Esophagus muscularis mucosa (tissue), 4 donors: ENCODE data around the gene MED13L. TPM values are rescaled to one million over a fixed set of nuclear protein-coding genes. Genes with fewer than 3 reads are reported as not detected.

ENCODE experiments used
- DNase-seq: peaks from one replicate; pipeline ENCODE4 v3.0.0-alpha.2; 2017; ENCODE audit errors: extremely low spot score
- H3K27ac ChIP-seq, 4 donors: fragments of 200-600 bp; sonication (generic); replicated peaks in 1 of 4; 1 replicate in 3 of 4; 2 replicates in 1 of 4; pipeline ENCODE4 v1.5.1; 2016 to 2019; ENCODE audit warnings: mild to moderate bottlenecking in 1 of 4
- H3K27me3 ChIP-seq, 4 donors: fragments of 200-600 bp; sonication (generic); one replicate each; pipeline versions ENCODE4 v1.5.1 to v1.6.0; 2016 to 2019
- H3K36me3 ChIP-seq, 4 donors: fragments of 200-600 bp; sonication (generic); one replicate each; pipeline ENCODE4 v1.5.1; 2016 to 2019
- H3K4me1 ChIP-seq, 4 donors: fragments of 200-600 bp; sonication (generic); one replicate each; pipeline ENCODE4 v1.5.1; 2016 to 2019
- H3K4me3 ChIP-seq, 4 donors: fragments of 200-600 bp; sonication (generic); 1 replicate in 2 of 4; 2 replicates in 2 of 4; pipeline ENCODE4 v1.5.1; 2016 to 2019; ENCODE audit warnings: mild to moderate bottlenecking in 4 of 4, moderate library complexity in 1 of 4
- H3K9me3 ChIP-seq, 4 donors: fragments of 200-600 bp; sonication (generic); 1 replicate in 3 of 4; 2 replicates in 1 of 4; pipeline ENCODE4 v1.5.1; 2016 to 2019
- CTCF ChIP-seq, 3 experiments: fragments of 200-600 bp in 2 of 3; fragments of 450-650 bp in 1 of 3; sonication (generic) in 2 of 3; IDR thresholded peaks; one replicate each; pipeline ENCODE4 v1.5.1; 2017 to 2019; ENCODE audit warnings: antibody characterized with exemption in 3 of 3, mild to moderate bottlenecking in 2 of 3, moderate library complexity in 1 of 3
- EP300 ChIP-seq: sonication (generic); formaldehyde crosslinking; IDR thresholded peaks from one replicate; pipeline ENCODE4 v1.6.1; 2017; ENCODE audit warnings: antibody characterized with exemption
- POLR2A ChIP-seq: fragments of 450-650 bp; IDR thresholded peaks from one replicate; pipeline ENCODE4 v1.6.1; 2017; ENCODE audit warnings: antibody characterized with exemption, moderate library complexity, mild to moderate bottlenecking, low read depth
- POLR2AphosphoS5 ChIP-seq, 2 donors: sonication (generic); formaldehyde crosslinking; IDR thresholded peaks; one replicate each; pipeline ENCODE4 v1.6.1; 2017; ENCODE audit warnings: antibody characterized with exemption in 2 of 2
- WGBS: methylation state at CpG from one replicate; pipeline ENCODE4 v1.1.5; 2018; 5-methylcytosine and 5-hydroxymethylcytosine counted together
- intact Hi-C: fragments of 100-400 bp; cut with DNase I; formaldehyde crosslinking; loops from one replicate; pipeline ENCODE4 v1.15.1; 2023
- total RNA-seq, 4 donors: library from RNA; depleted of rRNA; stranded (reverse); fragments of >200 nt; gene quantifications; one replicate each; pipeline versions ENCODE4 v1.1.0 to v1.2.1, GENCODE V29; 2016

The MED13L gene
- total RNA-seq, 4 donors from 2014 or later: 141 to 350 (median 175) TPM

- intact Hi-C loops: no loop called here
- TF ChIP-seq CTCF (IDR thresholded peaks at IDR 0.05) (no peak), EP300 (no peak), POLR2AphosphoS5 (IDR thresholded peaks at IDR 0.05) (no peak), POLR2A (no peak)
These were observed 258.1 kb downstream of the MED13L start for GRCh38 chr12:116019415-116019814.

GRCh38 chr12:116018282-116018681 is 259.2 kb downstream of the MED13L start:
- Histone ChIP-seq H3K4me1 (peaks cover 4 to 33% (median 19%) of the 10 kb centered on the region in 4 donors), H3K4me3 (no peak overlapping the region), H3K36me3 (peaks cover 5 to 35% (median 18%) of the 10 kb centered on the region in 4 donors), H3K27me3 (no peaks in the 10 kb centered on the region), H3K27ac (no peak overlapping the region), H3K9me3 (no peaks in the 10 kb centered on the region)
- no peak for TF ChIP-seq POLR2AphosphoS5 (IDR thresholded peaks at IDR 0.05)
- no peak for TF ChIP-seq EP300
- no peak for TF ChIP-seq CTCF (IDR thresholded peaks at IDR 0.05)
- no peak for TF ChIP-seq POLR2A
- intact Hi-C loops: no loop called here
- no peak for DNase-seq
- WGBS: 25% methylated on average over 2 of the region's 2 CpGs

More at GRCh38 chr12:116019415-116019814, 258.1 kb downstream of the MED13L start:
- no peak for DNase-seq
- Histone ChIP-seq H3K36me3 (peaks cover 5 to 26% (median 12%) of the 10 kb centered on the region in 4 donors), H3K27ac (no peak overlapping the region), H3K27me3 (no peaks in the 10 kb centered on the region), H3K9me3 (no peaks in the 10 kb centered on the region), H3K4me3 (no peak overlapping the region), H3K4me1 (peaks cover 8 to 37% (median 19%) of the 10 kb centered on the region in 4 donors)

DNA sequence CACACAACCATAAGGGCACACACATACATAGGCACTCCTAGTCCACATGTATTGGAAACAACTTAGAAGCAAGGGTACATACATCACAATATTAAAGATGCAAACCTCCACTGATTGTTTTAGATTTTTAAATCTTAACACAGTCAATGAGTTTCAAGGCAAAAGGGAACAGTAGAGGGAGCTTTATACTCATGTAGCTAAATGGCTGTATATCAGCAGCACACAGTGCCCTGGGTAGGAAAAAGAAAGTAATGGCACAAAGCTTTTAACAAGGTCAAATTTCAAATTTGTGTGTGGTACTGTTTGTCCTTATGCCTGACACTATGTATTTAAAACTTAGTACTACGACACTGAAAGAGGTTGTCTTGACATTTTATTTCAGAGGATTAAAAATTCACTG is 262.0 kb downstream of the MED13L start:
- no peak for DNase-seq
- TF ChIP-seq POLR2AphosphoS5 (IDR thresholded peaks at IDR 0.05): peak in 1 of 2 donors; percentile 14
- TF ChIP-seq CTCF (IDR thresholded peaks at IDR 0.05): peak; percentile 55 to 69 (median 59)
- TF ChIP-seq EP300: no peak
- intact Hi-C loops: loop anchor here (2.0 kb wide), 1 partner anchor 221 kb away; no protein-coding TSS in a partner anchor
- H3K36me3 ChIP-seq: peaks cover 8 to 62% (median 38%) of the 10 kb centered on the region in 4 donors
- whole genome bisulfite sequencing: 21% methylated on average over 1 of the region's 1 CpG
- peaks cover 4 to 23% (median 13%) of the 10 kb centered on the region in 4 donors for H3K4me1 ChIP-seq
- no peak overlapping the region for H3K27ac ChIP-seq
- no peaks in the 10 kb centered on the region for H3K27me3 ChIP-seq
- H3K4me3 ChIP-seq: no peak overlapping the region
- H3K9me3 ChIP-seq: no peaks in the 10 kb centered on the region

- H3K36me3 ChIP-seq: peaks cover 23 to 76% (median 51%) of the 10 kb centered on the region in 4 donors
- no peak overlapping the region for H3K4me3 ChIP-seq
- peaks cover 0 to 26% (median 11%) of the 10 kb centered on the region in 4 donors for H3K4me1 ChIP-seq
- WGBS: 97% methylated on average over 3 of the region's 3 CpGs
- TF ChIP-seq POLR2A: no peak
- TF ChIP-seq CTCF (IDR thresholded peaks at IDR 0.05): no peak
- TF ChIP-seq EP300: no peak
- no peak for TF ChIP-seq POLR2AphosphoS5 (IDR thresholded peaks at IDR 0.05)
- no peak for DNase-seq
- no peaks in the 10 kb centered on the region for H3K27me3 ChIP-seq
- H3K27ac ChIP-seq: no peak overlapping the region
- H3K9me3 ChIP-seq: no peaks in the 10 kb centered on the region
- intact Hi-C loops: loop anchor here (5.0 kb wide), 1 partner anchor 590 kb away; no protein-coding TSS in a partner anchor
These were observed 264.7 kb downstream of the MED13L start for GRCh38 chr12:116012757-116013156.

- H3K4me3 ChIP-seq: no peak overlapping the region
- no peaks in the 10 kb centered on the region for H3K9me3 ChIP-seq
- H3K27me3 ChIP-seq: no peaks in the 10 kb centered on the region
- intact Hi-C loops: loop anchor here (5.0 kb wide), 1 partner anchor 591 kb away; no protein-coding TSS in a partner anchor
- H3K27ac ChIP-seq: no peak overlapping the region
- peaks cover 0 to 17% (median 11%) of the 10 kb centered on the region in 4 donors for H3K4me1 ChIP-seq
- no peak for DNase-seq
- 88% methylated on average over 3 of the region's 3 CpGs for WGBS
- peaks cover 24 to 87% (median 64%) of the 10 kb centered on the region in 4 donors for H3K36me3 ChIP-seq
- TF ChIP-seq POLR2AphosphoS5 (IDR thresholded peaks at IDR 0.05) (no peak), EP300 (no peak), POLR2A (no peak), CTCF (IDR thresholded peaks at IDR 0.05) (no peak)
These were observed 266.3 kb downstream of the MED13L start for GRCh38 chr12:116011217-116011616.
